Measurements from ENCODE around the gene LOXHD1.

The LOXHD1 gene

GRCh38 chr18:46536215-46536874 is 120.7 kb downstream of the LOXHD1 start:
- DNase-seq = no peak

GRCh38 chr18:46531482-46531881 is 125.5 kb downstream of the LOXHD1 start:
- DNase-seq = no peak

GRCh38 chr18:46528037-46528436 is 129.0 kb downstream of the LOXHD1 start:
- no peak for DNase-seq

GRCh38 chr18:46519870-46520269 is 137.2 kb downstream of the LOXHD1 start:
- DNase-seq = no peak

- no peak for DNase-seq
Observed at GRCh38 chr18:46518438-46518837, 138.6 kb downstream of the LOXHD1 start.

- DNase-seq = no peak
Observed at GRCh38 chr18:46516555-46516954, 140.5 kb downstream of the LOXHD1 start.

GRCh38 chr18:46510386-46510785 is 146.6 kb downstream of the LOXHD1 start:
- DNase-seq = no peak

GRCh38 chr18:46509530-46509929 is 147.5 kb downstream of the LOXHD1 start:
- DNase-seq = no peak

GRCh38 chr18:46506974-46507586 is 149.9 kb downstream of the LOXHD1 start:
- DNase-seq = no peak

GRCh38 chr18:46502444-46502843 is 154.6 kb downstream of the LOXHD1 start:
- DNase-seq = no peak

GRCh38 chr18:46497129-46497528 is 159.9 kb downstream of the LOXHD1 start:
- no peak for DNase-seq

GRCh38 chr18:46488471-46489213 is 168.4 kb downstream of the LOXHD1 start:
- DNase-seq = no peak

GRCh38 chr18:46485675-46486194 is 171.3 kb downstream of the LOXHD1 start:
- no peak for DNase-seq

GRCh38 chr18:46484971-46485370 is 172.0 kb downstream of the LOXHD1 start:
- DNase-seq = no peak

- no peak for DNase-seq
Observed at GRCh38 chr18:46482831-46483230, 174.2 kb downstream of the LOXHD1 start.

- DNase-seq = no peak
Observed at GRCh38 chr18:46481847-46482245, 175.2 kb downstream of the LOXHD1 start.

GRCh38 chr18:46481048-46481846 is 175.8 kb downstream of the LOXHD1 start:
- DNase-seq = no peak

- no peak for DNase-seq
Observed at GRCh38 chr18:46480226-46480625, 176.8 kb downstream of the LOXHD1 start.

GRCh38 chr18:46478796-46479195 is 178.2 kb downstream of the LOXHD1 start:
- DNase-seq = no peak

- DNase-seq = no peak
Observed at GRCh38 chr18:46477425-46478011, 179.5 kb downstream of the LOXHD1 start.

- no peak for DNase-seq
Observed at GRCh38 chr18:46475390-46475752, 181.6 kb downstream of the LOXHD1 start.

GRCh38 chr18:46474487-46475389 is 182.3 kb downstream of the LOXHD1 start:
- peak; percentile 7 for DNase-seq
